Ovary (tissue), 10 donors: Measurements from ENCODE around the gene NPAS2. TPM values are rescaled to one million over a fixed set of nuclear protein-coding genes. Genes with fewer than 3 reads are reported as not detected.

Source experiments
- DNase-seq, 5 donors: peaks; one replicate each; pipeline ENCODE4 v3.0.0-alpha.2; 2019 to 2020
- H3K27ac ChIP-seq, 2 donors: fragments of 200-600 bp; one replicate each; pipeline versions ENCODE4 v1.5.1 to v1.8.0; 2019 to 2022
- H3K27me3 ChIP-seq: fragments of 200-600 bp; one replicate; pipeline ENCODE4 v1.8.0; 2022
- H3K36me3 ChIP-seq: fragments of 200-600 bp; sonication (generic); one replicate; pipeline ENCODE4 v1.5.1; 2019
- H3K4me1 ChIP-seq: one replicate; pipeline ENCODE4 v1.8.1; 2013; ENCODE audit warnings: mild to moderate bottlenecking, moderate library complexity; ENCODE audit not compliant: insufficient read depth
- H3K4me3 ChIP-seq: fragments of 200-600 bp; sonication (generic); one replicate; pipeline ENCODE4 v1.5.1; 2017
- H3K9me3 ChIP-seq, 2 donors: fragments of 200-600 bp in 1 of 2; sonication (generic) in 1 of 2; one replicate each; pipeline versions ENCODE4 v1.5.1 to v1.8.1; 2013 to 2019; ENCODE audit warnings: mild to moderate bottlenecking in 1 of 2, moderate library complexity in 1 of 2
- EP300 ChIP-seq: sonication (generic); formaldehyde crosslinking; IDR thresholded peaks from one replicate; pipeline ENCODE4 v1.6.1; 2017; ENCODE audit warnings: antibody characterized with exemption
- POLR2A ChIP-seq: fragments of 450-650 bp; IDR thresholded peaks from one replicate; pipeline ENCODE4 v1.6.1; 2017; ENCODE audit warnings: antibody characterized with exemption, mild to moderate bottlenecking, moderate library complexity
- WGBS, 3 donors: extraction: QIAGEN DNeasy Blood & Tissue Kit in 1 of 3; methylation state at CpG; one replicate each; pipeline versions ENCODE4 v1.1.5 to v1.1.7; 2013 to 2017; 5-methylcytosine and 5-hydroxymethylcytosine counted together
- intact Hi-C, 4 donors: fragments of 100-400 bp; cut with DNase I; formaldehyde crosslinking; loops; one replicate each; pipeline versions ENCODE4 v1.11.0 to v1.15.1; 2022 to 2023
- long read RNA-seq, 3 donors: library from polyadenylated mRNA in 2 of 3; unstranded in 2 of 3; transcript quantifications; one replicate each; pipeline ENCODE4 v2.0.0 and lab custom pipeline, GENCODE V29; 2021 to 2026
- polyA plus RNA-seq, 2 donors: library from polyadenylated mRNA; stranded (reverse); fragments of 200-250 nt in 1 of 2; fragments of 350-450 nt in 1 of 2; fragmentation: Illumina TruSeq in 1 of 2; extraction: RNeasy Lipid Tissue Mini Kit (QIAGEN cat#74804) in 1 of 2; gene quantifications; one replicate each; pipeline ENCODE4 v1.2.3, GENCODE V29; 2013 to 2014
- total RNA-seq, 7 donors: library from RNA; depleted of rRNA in 2 of 7; stranded (reverse); fragments of >200 nt in 2 of 7; fragmentation: NEBNext Ultra II Directional in 3 of 7; extraction: Animal tissue kit (Norgen Biotek cat#: 25700) in 3 of 7; gene quantifications; one replicate each; pipeline versions ENCODE4 v1.1.0 to v1.2.4, GENCODE V29; 2016 to 2023
- TF ChIP-seq, protein P1 (sequence below), 3 donors: fragments of 450-650 bp in 2 of 3; fragments of 200-600 bp in 1 of 3; IDR thresholded peaks; one replicate each; pipeline versions ENCODE4 v1.5.1 to v1.8.0; 2016 to 2022; ENCODE audit warnings: antibody characterized with exemption in 3 of 3, mild to moderate bottlenecking in 1 of 3
- donor health status: DM: no; HTN: no; CAD: no; lungs with moderate emphysema.
- donor health status: DM: no; HTN: no; CAD: no.
- donor health status: Bipolar disorder and iron deficiency.
- donor health status: DM: yes; HTN: yes; CAD: no.
- donor health status: DM: no; HTN: no; CAD: no.
- donor health status: DM: yes; HTN: yes; CAD: no.

The NPAS2 gene, protein sequence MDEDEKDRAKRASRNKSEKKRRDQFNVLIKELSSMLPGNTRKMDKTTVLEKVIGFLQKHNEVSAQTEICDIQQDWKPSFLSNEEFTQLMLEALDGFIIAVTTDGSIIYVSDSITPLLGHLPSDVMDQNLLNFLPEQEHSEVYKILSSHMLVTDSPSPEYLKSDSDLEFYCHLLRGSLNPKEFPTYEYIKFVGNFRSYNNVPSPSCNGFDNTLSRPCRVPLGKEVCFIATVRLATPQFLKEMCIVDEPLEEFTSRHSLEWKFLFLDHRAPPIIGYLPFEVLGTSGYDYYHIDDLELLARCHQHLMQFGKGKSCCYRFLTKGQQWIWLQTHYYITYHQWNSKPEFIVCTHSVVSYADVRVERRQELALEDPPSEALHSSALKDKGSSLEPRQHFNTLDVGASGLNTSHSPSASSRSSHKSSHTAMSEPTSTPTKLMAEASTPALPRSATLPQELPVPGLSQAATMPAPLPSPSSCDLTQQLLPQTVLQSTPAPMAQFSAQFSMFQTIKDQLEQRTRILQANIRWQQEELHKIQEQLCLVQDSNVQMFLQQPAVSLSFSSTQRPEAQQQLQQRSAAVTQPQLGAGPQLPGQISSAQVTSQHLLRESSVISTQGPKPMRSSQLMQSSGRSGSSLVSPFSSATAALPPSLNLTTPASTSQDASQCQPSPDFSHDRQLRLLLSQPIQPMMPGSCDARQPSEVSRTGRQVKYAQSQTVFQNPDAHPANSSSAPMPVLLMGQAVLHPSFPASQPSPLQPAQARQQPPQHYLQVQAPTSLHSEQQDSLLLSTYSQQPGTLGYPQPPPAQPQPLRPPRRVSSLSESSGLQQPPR
- 10 to 100 TPM in 2 of 7 donors, 1 to 10 TPM in 5; 1.6 to 12.4 (median 7.3) TPM for total RNA-seq
- polyA plus RNA-seq: 10 to 100 TPM in 1 of 2 donors, 1 to 10 TPM in 1; 4.6 to 20.6 TPM
- long read RNA-seq, donor 1, partial matches to known transcripts: 2 of 2 reads
- long read RNA-seq, donor 1, other reads (novel, unspliced or antisense): 0 of 2 reads
- long read RNA-seq, donor 2, full-length matches to known transcripts: 2 of 2 reads
- long read RNA-seq, donor 2, partial matches to known transcripts: 0 of 2 reads
- long read RNA-seq, donor 2, other reads (novel, unspliced or antisense): 0 of 2 reads
- long read RNA-seq, donor 3, partial matches to known transcripts: 3 of 11 reads
- long read RNA-seq, donor 3, other reads (novel, unspliced or antisense): 8 of 11 reads

DNA sequence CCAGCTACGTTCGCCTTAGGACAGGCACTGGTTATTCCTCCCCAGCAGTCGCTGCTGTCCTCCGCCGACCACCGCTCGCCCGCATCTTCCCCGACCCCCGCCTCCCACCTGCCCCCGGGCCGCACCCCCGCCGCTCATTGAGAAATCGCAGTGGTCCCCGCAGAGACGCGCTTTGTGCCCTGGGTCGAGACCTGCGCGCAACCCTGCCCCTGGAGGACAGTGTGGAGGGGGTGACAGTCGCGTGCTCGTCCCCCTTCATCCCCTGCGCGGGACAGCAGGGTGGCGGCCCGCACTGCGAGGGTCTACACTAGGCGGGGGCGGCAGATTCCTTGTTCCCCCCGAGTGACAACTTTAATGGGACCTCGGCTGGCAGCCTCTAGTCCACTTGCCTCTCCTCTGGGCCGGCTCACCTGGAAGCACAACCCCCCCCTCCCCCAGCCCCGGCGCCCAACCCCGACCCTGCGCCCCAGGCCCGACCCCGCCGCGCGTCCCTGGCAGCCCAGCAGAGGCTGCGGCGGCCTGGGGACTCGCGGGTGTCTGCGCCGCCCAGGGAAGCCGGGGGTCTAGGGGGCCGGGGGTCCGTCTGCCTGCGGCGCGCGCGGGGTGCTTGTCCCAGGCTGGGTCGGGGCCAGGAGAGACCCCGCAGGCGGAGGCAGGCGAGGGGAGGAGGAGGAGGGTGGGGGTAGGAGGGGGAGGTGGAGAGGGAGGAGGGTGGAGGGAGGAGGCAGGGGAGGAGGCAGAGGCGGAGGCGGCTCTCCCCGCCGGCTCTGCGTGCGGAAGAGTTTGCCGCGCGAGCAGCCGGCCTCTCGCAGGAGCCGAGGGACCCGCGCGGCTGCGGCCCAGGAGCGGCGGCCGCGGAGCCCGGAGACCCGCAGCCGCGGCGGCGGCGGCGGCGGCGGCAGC is at the start of gene NPAS2:
Gene NPAS2, plus strand, starts transcription at position 770 of the 903 bp plus-strand sequence. CDS start 84,616 bp downstream, outside the sequence.
- H3K27ac ChIP-seq: peak within 1 kb of the TSS in 1 of 2 donors; percentile 23
- 0 to 1% (median 0%) methylated on average over 64 to 90 of the region's 91 CpGs for WGBS, 3 donors
- peak within 1 kb of the TSS; percentile 71 for H3K4me3 ChIP-seq
- H3K4me1 ChIP-seq: peaks cover 8% of the 10 kb centered on the region
- H3K36me3 ChIP-seq: no peaks in the 10 kb centered on the region
- peak in 4 of 5 donors; percentile 21 to 44 (median 34) for DNase-seq
- no peaks in the 10 kb centered on the region for H3K27me3 ChIP-seq
- TF ChIP-seq, protein P1, sequence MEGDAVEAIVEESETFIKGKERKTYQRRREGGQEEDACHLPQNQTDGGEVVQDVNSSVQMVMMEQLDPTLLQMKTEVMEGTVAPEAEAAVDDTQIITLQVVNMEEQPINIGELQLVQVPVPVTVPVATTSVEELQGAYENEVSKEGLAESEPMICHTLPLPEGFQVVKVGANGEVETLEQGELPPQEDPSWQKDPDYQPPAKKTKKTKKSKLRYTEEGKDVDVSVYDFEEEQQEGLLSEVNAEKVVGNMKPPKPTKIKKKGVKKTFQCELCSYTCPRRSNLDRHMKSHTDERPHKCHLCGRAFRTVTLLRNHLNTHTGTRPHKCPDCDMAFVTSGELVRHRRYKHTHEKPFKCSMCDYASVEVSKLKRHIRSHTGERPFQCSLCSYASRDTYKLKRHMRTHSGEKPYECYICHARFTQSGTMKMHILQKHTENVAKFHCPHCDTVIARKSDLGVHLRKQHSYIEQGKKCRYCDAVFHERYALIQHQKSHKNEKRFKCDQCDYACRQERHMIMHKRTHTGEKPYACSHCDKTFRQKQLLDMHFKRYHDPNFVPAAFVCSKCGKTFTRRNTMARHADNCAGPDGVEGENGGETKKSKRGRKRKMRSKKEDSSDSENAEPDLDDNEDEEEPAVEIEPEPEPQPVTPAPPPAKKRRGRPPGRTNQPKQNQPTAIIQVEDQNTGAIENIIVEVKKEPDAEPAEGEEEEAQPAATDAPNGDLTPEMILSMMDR (IDR thresholded peaks at IDR 0.05): no peak
- TF ChIP-seq POLR2A (no peak), EP300 (no peak)
- intact Hi-C loops: loop anchor here in 1 of 4 donors (10.0 kb wide), 1 partner anchor 165 kb away; no protein-coding TSS in a partner anchor
- no peaks in the 10 kb centered on the region for H3K9me3 ChIP-seq

DNA sequence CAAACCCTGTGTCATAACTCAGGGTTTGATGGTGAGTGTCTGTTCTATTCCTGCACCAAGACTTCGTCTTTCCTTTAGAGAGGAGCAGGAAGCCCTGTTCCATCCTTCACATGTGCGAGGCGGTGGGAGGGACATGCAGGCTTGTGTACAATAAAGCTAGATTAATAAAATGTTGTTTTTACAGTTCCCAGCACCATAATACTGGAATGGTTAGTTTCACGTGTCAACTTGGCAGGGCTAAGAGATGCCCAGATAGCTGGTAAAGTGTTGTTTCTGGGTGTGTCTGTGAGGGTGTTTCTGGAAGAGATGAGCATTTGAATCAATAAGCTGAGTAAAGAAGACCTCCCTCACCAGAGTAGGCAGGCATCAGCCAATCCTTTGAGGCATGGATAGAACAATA is 48.8 kb upstream of the NPAS2 start:
- Histone ChIP-seq H3K36me3 (no peaks in the 10 kb centered on the region), H3K9me3 (no peaks in the 10 kb centered on the region), H3K27me3 (no peaks in the 10 kb centered on the region), H3K4me1 (no peaks in the 10 kb centered on the region), H3K4me3 (no peak overlapping the region), H3K27ac (no peak overlapping the region)
- intact Hi-C loops: no loop called here
- WGBS, 3 donors: 82 to 91% (median 90%) methylated on average over 4 of the region's 4 CpGs
- no peak for TF ChIP-seq POLR2A
- TF ChIP-seq, protein P1 (IDR thresholded peaks at IDR 0.05): no peak
- TF ChIP-seq EP300: no peak
- DNase-seq: no peak

DNA sequence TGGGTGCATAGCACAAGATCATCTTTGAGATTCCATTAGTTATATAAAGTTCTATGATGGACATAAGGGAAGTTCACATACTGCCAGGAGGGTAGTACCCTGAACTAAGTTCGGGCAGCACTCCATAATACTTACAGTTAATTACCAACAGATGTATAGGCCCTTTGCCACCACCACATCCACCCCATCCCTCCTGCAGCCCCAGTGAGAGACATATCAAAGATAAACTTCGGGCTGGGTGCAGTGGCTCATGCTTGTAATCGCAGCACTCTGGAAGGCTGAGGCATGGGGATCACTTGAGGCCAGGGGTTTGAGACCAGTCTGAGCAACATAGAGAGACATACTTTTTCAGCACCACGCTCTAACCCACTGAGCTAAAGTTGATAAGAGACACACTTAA is 46.4 kb upstream of the NPAS2 start:
- H3K9me3 ChIP-seq: no peaks in the 10 kb centered on the region
- TF ChIP-seq POLR2A: no peak
- TF ChIP-seq, protein P1 (IDR thresholded peaks at IDR 0.05): no peak
- no peak for TF ChIP-seq EP300
- 77 to 87% (median 81%) methylated on average over 4 of the region's 4 CpGs for WGBS, 3 donors

More for the DNA sequence above, 46.4 kb upstream of the NPAS2 start:
- no peaks in the 10 kb centered on the region for H3K36me3 ChIP-seq
- no peak for DNase-seq
- H3K4me1 ChIP-seq: no peaks in the 10 kb centered on the region
- no peak overlapping the region for H3K4me3 ChIP-seq
- H3K27me3 ChIP-seq: no peaks in the 10 kb centered on the region
- H3K27ac ChIP-seq: no peak overlapping the region
- intact Hi-C loops: no loop called here
